Smooth muscle cell of the brain vasculature (primary cell): ENCODE measurements around the gene SLC12A5.

Experiments
- DNase-seq: peaks from one replicate; pipeline ENCODE4 v3.0.0-alpha.2; 2012; ENCODE audit warnings: low read depth, low spot score

Gene SLC12A5

DNA sequence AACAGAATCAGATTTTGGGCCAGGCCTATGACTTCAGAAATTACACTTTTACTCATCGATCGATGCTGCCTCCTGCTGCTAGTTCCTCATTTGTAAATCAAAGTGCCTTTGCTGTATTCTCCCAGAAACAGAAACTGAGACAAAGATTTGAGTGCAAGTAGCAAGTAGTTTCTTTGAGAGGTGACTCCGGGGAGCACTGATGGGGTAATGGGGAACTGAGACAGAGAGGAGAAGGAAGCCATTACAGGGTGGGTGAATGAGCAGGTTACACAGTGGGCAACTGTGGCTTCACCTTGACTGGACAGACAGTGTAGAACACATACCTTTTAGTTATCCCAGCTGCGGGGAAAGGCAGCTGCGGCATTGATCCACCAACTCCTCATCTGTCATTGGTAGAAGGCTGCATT lies 79.4 kb downstream of the SLC12A5 start:
- no peak for DNase-seq

DNA sequence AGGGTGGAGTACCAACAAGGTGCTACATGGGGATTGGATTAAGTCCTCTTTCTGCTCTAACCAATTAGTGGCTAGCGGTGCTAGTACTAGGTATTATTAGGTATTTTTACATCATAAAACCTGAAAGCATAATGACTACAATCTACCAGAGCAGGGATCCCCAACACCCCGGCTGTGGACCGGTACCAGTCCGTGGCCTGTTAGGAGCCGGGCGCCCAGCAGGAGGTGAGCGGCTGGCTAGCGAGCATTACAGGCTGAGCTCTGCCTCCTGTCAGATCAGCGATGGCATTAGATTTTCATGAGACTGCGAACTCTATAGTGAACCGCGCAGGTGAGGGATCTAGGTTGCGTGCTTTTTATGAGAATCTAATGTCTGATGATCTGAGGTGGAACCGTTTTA lies 80.0 kb downstream of the SLC12A5 start:
- no peak for DNase-seq
